SK-MEL-5 (cell line): ENCODE results near the gene DOCK10. TPM values are rescaled to one million over a fixed set of nuclear protein-coding genes. Genes with fewer than 3 reads are reported as not detected.

ENCODE experiments used
- DNase-seq: peaks from one replicate; pipeline ENCODE4 v3.0.0-alpha.2; 2016; ENCODE audit warnings: low read depth, low spot score
- in situ Hi-C: cut with HindIII; loops from 2 replicates; pipeline ENCODE4 v1.10.0; 2016; ENCODE audit warnings: low sequenced_read_pairs, high pct_unique_total_duplicates, low pct_unique_long_range_greater_than_20kb
- total RNA-seq: library from RNA; depleted of rRNA; stranded (reverse); fragments of >200 nt; shearing (Covaris generic); gene quantifications from 2 replicates; pipeline ENCODE4 v1.2.3, GENCODE V29; 2014

Gene DOCK10
- total RNA-seq, 1 experiment from 2014 or later = 37.5 TPM

- DNase-seq = peak; percentile 74
- in situ Hi-C loops = loop anchor here (25.0 kb wide), 1 partner anchor 139 kb away; no protein-coding TSS in a partner anchor
These were observed 194.1 kb downstream of the DOCK10 start for GRCh38 chr2:224847961-224848850.

GRCh38 chr2:224847381-224847780 is 194.9 kb downstream of the DOCK10 start:
- no peak for DNase-seq
- in situ Hi-C loops = loop anchor here (25.0 kb wide), 1 partner anchor 140 kb away; no protein-coding TSS in a partner anchor

- in situ Hi-C loops = loop anchor here (25.0 kb wide), 1 partner anchor 141 kb away; no protein-coding TSS in a partner anchor
- DNase-seq = no peak
These were observed 195.6 kb downstream of the DOCK10 start for GRCh38 chr2:224846686-224847085.

GRCh38 chr2:224846161-224846560 is 196.1 kb downstream of the DOCK10 start:
- no peak for DNase-seq
- in situ Hi-C loops = loop anchor here (25.0 kb wide), 1 partner anchor 141 kb away; no protein-coding TSS in a partner anchor

GRCh38 chr2:224843141-224843540 is 199.1 kb downstream of the DOCK10 start:
- DNase-seq = no peak
- in situ Hi-C loops = loop anchor here (25.0 kb wide), 1 partner anchor 144 kb away; no protein-coding TSS in a partner anchor

- no peak for DNase-seq
- in situ Hi-C loops = loop anchor here (25.0 kb wide), 1 partner anchor 145 kb away; no protein-coding TSS in a partner anchor
These were observed 200.4 kb downstream of the DOCK10 start for GRCh38 chr2:224841910-224842309.

- in situ Hi-C loops = loop anchor here (25.0 kb wide), 1 partner anchor 149 kb away; no protein-coding TSS in a partner anchor
- DNase-seq = no peak
These were observed 203.9 kb downstream of the DOCK10 start for GRCh38 chr2:224838335-224838734.

- in situ Hi-C loops = loop anchor here (25.0 kb wide), 1 partner anchor 150 kb away; no protein-coding TSS in a partner anchor
- DNase-seq = no peak
These were observed 204.7 kb downstream of the DOCK10 start for GRCh38 chr2:224837558-224837957.

- in situ Hi-C loops = loop anchor here (25.0 kb wide), 1 partner anchor 150 kb away; no protein-coding TSS in a partner anchor
- no peak for DNase-seq
These were observed 205.2 kb downstream of the DOCK10 start for GRCh38 chr2:224837066-224837465.

- DNase-seq = no peak
- in situ Hi-C loops = loop anchor here (25.0 kb wide), 1 partner anchor 151 kb away; no protein-coding TSS in a partner anchor
These were observed 206.0 kb downstream of the DOCK10 start for GRCh38 chr2:224836263-224836662.

GRCh38 chr2:224835405-224835804 is 206.9 kb downstream of the DOCK10 start:
- DNase-seq = no peak
- in situ Hi-C loops = loop anchor here (25.0 kb wide), 1 partner anchor 152 kb away; no protein-coding TSS in a partner anchor

GRCh38 chr2:224833986-224834385 is 208.3 kb downstream of the DOCK10 start:
- no peak for DNase-seq
- in situ Hi-C loops = loop anchor here (25.0 kb wide), 1 partner anchor 153 kb away; no protein-coding TSS in a partner anchor

GRCh38 chr2:224832207-224832606 is 210.1 kb downstream of the DOCK10 start:
- in situ Hi-C loops = loop anchor here (25.0 kb wide), 1 partner anchor 155 kb away; no protein-coding TSS in a partner anchor
- no peak for DNase-seq

GRCh38 chr2:224831530-224831929 is 210.7 kb downstream of the DOCK10 start:
- DNase-seq = no peak
- in situ Hi-C loops = loop anchor here (25.0 kb wide), 1 partner anchor 156 kb away; no protein-coding TSS in a partner anchor

GRCh38 chr2:224820283-224820991 is 221.8 kb downstream of the DOCK10 start:
- DNase-seq = no peak
- in situ Hi-C loops = no loop called here

- in situ Hi-C loops = no loop called here
- DNase-seq = no peak
These were observed 223.2 kb downstream of the DOCK10 start for GRCh38 chr2:224819075-224819474.

GRCh38 chr2:224817676-224818075 is 224.6 kb downstream of the DOCK10 start:
- no peak for DNase-seq
- in situ Hi-C loops = no loop called here

- in situ Hi-C loops = no loop called here
- DNase-seq = no peak
These were observed 225.5 kb downstream of the DOCK10 start for GRCh38 chr2:224816816-224817215.
